Measurements from ENCODE around the gene CKAP5.

Gene CKAP5

DNA sequence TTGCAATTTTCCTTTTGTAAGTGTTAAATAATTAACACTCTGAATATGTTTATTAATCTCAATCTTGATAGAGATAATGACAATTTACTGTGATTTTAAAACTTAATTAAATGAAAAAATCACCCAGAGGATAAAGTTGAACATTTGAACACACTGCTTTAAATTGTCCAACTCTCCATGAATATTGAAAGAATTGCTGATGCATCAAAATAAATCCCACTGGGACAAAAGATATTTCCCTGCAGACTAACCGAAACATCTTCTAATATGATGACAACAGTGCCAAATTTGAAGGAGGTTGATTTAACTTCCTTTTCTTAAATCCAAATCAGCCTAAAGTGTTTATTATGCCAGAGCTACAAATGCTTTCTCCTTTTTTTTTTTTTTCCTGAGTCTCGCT, 79.4 kb downstream of the CKAP5 start:
- no peak for DNase-seq (ENCODE audit: low spot score)

DNA sequence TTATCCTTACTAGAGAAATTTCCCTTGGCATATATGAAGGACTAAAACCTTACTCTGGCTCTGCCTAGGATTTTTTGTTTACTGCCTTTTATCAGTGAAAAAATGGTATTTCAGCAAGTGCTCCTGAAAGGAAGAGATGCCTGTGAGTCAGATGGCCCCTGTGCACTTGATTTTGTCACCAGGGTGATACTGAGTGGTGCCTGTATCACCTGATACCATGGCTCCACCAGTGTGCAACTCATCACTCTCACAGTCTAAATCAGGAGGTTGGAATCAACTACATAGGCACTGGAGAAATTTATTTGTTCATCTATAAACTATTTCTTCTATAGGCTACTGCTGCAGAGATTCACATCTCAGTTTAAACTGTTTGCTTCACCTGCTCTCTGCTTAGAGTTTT, 83.8 kb downstream of the CKAP5 start:
- DNase-seq (ENCODE audit: low spot score), result no peak

DNA sequence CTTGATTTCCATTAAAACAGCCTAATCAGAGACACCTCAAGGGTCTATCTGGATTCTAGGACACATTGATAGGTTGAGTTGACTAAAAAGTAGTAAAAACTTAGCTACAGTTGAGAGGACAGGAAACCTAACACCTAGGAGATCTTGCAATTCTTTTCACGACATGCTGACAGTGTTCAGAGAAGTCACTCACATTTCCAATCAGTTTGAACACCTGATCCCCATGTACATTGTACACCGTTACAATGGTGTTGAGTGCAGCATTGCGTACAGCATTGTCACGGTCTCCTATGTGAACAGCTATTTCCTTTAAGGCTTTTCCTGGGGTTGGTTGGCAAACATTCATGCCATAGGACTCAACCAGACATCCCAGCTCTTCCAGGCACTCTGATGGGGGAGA, 84.3 kb downstream of the CKAP5 start:
- no peak for DNase-seq (ENCODE audit: low spot score)

- no peak for DNase-seq (ENCODE audit: low spot score)
Measured at GRCh38 chr11:46760429-46761128, 85.5 kb downstream of the CKAP5 start.

GRCh38 chr11:46759196-46759595, 86.9 kb downstream of the CKAP5 start:
- DNase-seq (ENCODE audit: low spot score), result no peak

DNA sequence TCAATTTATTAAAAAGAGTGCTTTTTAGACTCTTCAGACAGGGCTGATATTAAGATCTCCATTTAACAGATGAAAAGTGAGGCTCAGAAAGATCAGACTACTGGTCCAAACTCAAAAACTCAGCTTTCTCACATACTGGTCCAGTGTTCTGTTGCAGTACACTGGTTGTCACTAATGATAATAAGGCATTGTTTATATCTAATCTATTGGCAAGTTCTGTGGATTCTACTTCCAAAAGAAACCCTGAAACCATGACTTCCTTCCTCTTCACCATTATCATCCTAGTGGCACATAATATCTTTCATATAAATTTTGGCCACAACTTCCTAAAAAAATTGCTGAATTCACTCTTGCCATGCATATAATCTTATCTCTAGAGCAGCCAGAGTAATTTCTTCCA, 90.1 kb downstream of the CKAP5 start:
- no peak for DNase-seq (ENCODE audit: low spot score)

- DNase-seq (ENCODE audit: low spot score), result no peak
Measured at GRCh38 chr11:46747150-46747549, 98.9 kb downstream of the CKAP5 start.

DNA sequence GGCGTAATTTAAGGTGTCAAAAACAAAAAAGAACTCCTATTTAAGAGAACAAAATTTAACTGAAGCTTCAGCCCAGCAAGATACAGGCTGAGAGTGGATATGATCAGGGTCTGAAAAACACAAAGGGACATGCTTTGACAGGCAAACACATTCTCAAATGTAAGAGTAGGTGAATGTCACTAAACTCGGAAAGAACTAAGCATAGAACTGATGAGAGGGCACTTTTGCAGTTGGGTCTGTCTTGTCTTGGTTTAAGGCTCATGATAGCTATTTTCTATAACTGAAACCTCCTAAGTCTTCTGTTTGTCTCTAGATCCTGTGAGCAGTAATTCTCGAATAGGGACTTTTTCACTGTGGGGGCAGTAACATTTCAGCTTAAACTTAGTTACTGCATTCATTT, 100.1 kb downstream of the CKAP5 start:
- no peak for DNase-seq (ENCODE audit: low spot score)

DNA sequence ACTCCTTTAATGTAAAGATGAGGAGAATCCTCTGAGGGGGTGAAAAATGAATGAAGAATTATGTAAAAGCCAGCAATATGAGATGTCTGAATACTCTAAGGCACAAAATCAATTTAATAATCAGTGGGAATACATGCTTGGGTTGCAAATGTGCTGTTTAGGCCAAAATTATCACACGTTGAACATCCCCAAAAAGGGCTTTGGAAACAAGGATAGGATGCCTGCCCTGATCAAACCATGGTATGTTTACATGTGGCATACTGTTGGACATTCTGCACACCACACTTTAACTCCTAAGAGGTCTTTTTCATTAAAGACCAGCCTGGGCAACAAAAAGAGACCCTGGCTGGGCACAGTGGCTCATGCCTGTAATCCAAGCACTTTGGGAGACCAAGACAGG, 100.8 kb downstream of the CKAP5 start:
- DNase-seq (ENCODE audit: low spot score), result no peak

GRCh38 chr11:46743693-46744339, 102.3 kb downstream of the CKAP5 start:
- DNase-seq (ENCODE audit: low spot score), result no peak

DNA sequence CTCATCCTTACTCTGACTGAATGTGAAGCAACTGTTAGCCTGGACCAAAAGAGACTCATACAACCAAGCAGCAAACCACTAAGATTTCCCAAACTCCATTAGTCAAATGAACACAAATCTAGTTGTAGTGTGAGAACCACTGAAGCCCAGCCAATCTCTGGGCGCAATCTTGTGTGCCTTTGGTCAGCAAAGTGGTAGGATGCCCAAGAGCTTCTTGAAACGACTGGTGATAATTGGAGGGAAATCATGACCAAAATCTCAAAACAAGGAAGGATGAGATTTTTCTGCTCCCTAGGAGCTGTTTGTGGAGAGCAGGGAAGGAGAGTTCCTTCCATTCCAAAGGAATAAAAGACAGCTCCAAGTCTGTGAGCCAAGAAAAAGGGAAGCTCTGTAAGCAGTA, 103.0 kb downstream of the CKAP5 start:
- no peak for DNase-seq (ENCODE audit: low spot score)

GRCh38 chr11:46741600-46742484, 104.2 kb downstream of the CKAP5 start:
- DNase-seq (ENCODE audit: low spot score), result no peak

DNA sequence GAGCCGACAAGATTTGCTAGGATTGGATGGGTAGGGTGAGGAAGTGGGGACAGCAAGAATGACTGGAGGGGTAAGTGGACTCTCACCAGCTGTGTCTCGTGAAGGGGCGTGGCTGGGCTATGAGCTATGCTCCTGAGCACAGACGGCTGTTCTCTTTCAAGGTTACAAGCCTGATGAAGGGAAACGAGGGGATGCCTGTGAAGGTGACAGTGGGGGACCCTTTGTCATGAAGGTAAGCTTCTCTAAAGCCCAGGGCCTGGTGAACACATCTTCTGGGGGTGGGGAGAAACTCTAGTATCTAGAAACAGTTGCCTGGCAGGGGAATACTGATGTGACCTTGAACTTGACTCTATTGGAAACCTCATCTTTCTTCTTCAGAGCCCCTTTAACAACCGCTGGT, 107.2 kb downstream of the CKAP5 start:
- no peak for DNase-seq (ENCODE audit: low spot score)

GRCh38 chr11:46737699-46738098, 108.4 kb downstream of the CKAP5 start:
- no peak for DNase-seq (ENCODE audit: low spot score)

GRCh38 chr11:46736615-46737014, 109.5 kb downstream of the CKAP5 start:
- no peak for DNase-seq (ENCODE audit: low spot score)

- DNase-seq (ENCODE audit: low spot score), result no peak
Measured at GRCh38 chr11:46736146-46736545, 109.9 kb downstream of the CKAP5 start.

GRCh38 chr11:46733234-46733633, 112.8 kb downstream of the CKAP5 start:
- no peak for DNase-seq (ENCODE audit: low spot score)

DNA sequence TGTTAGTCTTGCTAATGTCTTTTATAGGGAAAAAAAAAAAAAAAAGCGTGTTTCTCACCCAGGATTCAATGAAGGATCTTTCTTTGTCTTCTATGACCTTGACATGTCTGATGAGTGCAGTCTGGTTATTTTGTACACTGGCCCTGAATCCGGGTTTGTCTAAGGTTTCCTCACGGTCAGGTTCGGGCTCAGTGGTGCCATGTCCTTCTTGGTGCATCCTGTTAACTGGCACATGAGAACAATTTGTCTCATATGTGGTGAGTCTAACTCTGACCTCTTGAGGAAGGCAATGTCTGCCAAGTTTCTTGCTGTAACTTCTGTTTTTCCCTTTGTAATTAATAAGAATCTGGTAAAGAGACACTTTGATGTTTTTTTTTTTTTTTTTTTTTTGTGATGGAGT, 114.5 kb downstream of the CKAP5 start:
- no peak for DNase-seq (ENCODE audit: low spot score)

GRCh38 chr11:46729110-46730027, 116.7 kb downstream of the CKAP5 start:
- DNase-seq (ENCODE audit: low spot score), result no peak

GRCh38 chr11:46728659-46729040, 117.4 kb downstream of the CKAP5 start:
- no peak for DNase-seq (ENCODE audit: low spot score)

GRCh38 chr11:46727952-46728658, 118.0 kb downstream of the CKAP5 start:
- DNase-seq (ENCODE audit: low spot score), result no peak

Data from CD4-positive, alpha-beta T cell treated with Interleukin-2 at 100 ng/mL for 4 hours (primary cell).